BLaER1 treated with 17β-estradiol and CSF1 and Interleukin-3, amounts not matched to agents 10 nM and 100 nM (cell line): ENCODE measurements around the gene GSS.

Source experiments
- H3K27ac ChIP-seq, 11 experiments: shearing (Covaris generic); formaldehyde crosslinking; 2 replicates each; pipeline ENCODE4 v1.8.1; 2022
- H3K27me3 ChIP-seq, 11 experiments: shearing (Covaris generic); formaldehyde crosslinking; 2 replicates each; pipeline ENCODE4 v1.8.1; 2022
- H3K36me3 ChIP-seq, 11 experiments: shearing (Covaris generic); formaldehyde crosslinking; 2 replicates each; pipeline ENCODE4 v1.8.1; 2022
- H3K4me1 ChIP-seq, 10 experiments: shearing (Covaris generic); formaldehyde crosslinking; 2 replicates each; pipeline ENCODE4 v1.8.1; 2022
- H3K4me2 ChIP-seq, 11 experiments: shearing (Covaris generic); formaldehyde crosslinking; 2 replicates each; pipeline ENCODE4 v1.8.1; 2022
- H3K4me3 ChIP-seq, 10 experiments: shearing (Covaris generic); formaldehyde crosslinking; 2 replicates each; pipeline ENCODE4 v1.8.1; 2022
- H3K9ac ChIP-seq, 11 experiments: shearing (Covaris generic); formaldehyde crosslinking; 2 replicates each; pipeline ENCODE4 v1.8.1; 2022
- H3K9me3 ChIP-seq, 11 experiments: shearing (Covaris generic); formaldehyde crosslinking; replicated peaks in 1 of 11; 2 replicates each; pipeline ENCODE4 v1.8.1; 2022
- H4K20me1 ChIP-seq, 11 experiments: shearing (Covaris generic); formaldehyde crosslinking; 2 replicates each; pipeline ENCODE4 v1.8.1; 2022
- Cebpa-rat ChIP-seq, 11 experiments: shearing (Covaris generic); IDR thresholded peaks; 2 replicates each; pipeline ENCODE4 v1.8.1; 2022

Gene GSS

DNA sequence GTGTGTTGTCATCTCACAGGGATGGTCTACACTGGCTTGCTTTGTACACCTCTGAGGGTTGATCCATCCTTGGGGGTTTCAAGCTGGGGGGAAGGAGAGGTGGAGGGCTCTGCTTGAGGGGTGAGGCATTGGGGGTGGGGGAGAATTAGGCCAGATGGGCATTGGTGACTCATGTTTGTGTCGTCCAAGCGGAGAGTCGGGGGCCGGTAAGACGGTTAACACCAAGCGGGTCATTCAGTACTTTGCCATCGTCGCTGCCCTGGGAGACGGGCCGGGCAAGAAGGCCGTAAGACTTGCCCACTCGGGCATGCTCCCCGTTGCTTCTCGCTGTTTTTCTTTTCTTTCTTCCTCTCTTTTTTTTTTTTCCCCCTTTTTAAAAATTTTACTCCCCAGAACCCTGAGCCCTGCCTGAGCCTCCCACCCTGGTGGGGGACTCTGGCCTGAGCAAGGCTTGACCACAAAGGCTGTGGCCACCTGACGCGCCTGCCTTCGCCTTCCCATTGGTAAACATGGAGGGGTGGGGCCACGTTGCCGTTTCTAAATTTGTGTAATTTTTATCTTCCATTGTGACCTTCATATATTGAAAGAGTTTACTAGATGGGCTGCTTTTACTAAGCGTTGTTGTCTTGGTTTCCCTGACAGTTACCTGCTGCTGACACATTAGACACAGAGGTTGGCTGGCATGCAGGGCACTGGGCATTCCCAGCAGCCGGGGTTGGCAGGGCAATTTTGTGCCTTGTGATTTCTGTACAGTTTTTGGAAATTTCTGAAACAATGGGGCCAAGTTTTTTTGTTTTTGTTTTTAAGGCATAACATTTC is 26.9 kb upstream of the GSS start:
- Histone ChIP-seq H4K20me1 (peaks cover 0 to 4% (median 0%) of the 10 kb centered on the region in 11 experiments; a peak in 1 of 22 replicates), H3K9ac (0 out of 22 replicates have a peak overlapping the region, but pooled peaks of 1 of the 11 experiments have one; percentile 8), H3K27me3 (no peaks in the 10 kb centered on the region), H3K4me2 (peak overlapping the region in 2 of 11 experiments; percentile 45 to 60; a peak in 1 of 22 replicates), H3K9me3 (no peaks in the 10 kb centered on the region), H3K27ac (no peak overlapping the region), H3K4me3 (no peak overlapping the region), H3K4me1 (peaks cover 4 to 25% (median 19%) of the 10 kb centered on the region in 10 experiments; a peak in 17 of 20 replicates), H3K36me3 (no peaks in the 10 kb centered on the region)
- no peak for TF ChIP-seq Cebpa-rat (IDR thresholded peaks at IDR 0.05)

DNA sequence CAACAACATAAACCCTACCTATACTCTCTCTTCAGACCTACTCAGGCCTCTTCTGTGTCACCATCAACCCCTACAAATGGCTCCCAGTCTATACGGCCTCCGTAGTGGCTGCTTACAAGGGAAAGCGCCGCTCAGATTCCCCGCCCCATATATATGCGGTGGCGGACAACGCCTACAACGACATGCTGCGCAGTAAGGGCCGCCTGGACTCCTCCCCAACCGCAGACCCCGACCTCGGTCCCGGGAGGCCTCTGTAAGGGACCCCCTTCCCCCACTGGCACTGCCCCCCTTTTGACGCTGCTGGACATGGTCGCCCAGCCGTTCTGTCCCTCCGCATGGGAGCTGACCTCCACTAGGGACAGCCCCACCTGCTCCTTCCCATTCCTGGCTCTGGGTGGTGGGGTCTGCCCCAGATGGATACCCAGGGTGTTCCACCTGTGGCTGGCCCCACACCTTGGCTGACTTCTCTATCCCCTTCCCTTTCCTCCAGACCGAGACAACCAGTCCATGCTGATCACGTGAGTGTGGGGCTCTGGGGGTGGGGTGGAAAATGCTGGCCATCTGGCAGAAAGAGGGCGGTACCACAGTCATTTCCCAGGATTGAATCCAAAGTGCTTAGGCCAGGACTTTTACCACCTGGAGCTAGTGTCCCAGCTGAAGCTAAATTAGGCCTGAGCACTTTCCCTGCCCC is 25.1 kb upstream of the GSS start:
- TF ChIP-seq Cebpa-rat (IDR thresholded peaks at IDR 0.05) = no peak
- H3K4me2 ChIP-seq = no peak overlapping the region
- H4K20me1 ChIP-seq = no peaks in the 10 kb centered on the region
- H3K9ac ChIP-seq = no peak overlapping the region
- H3K27ac ChIP-seq = no peak overlapping the region
- no peaks in the 10 kb centered on the region for H3K9me3 ChIP-seq
- no peaks in the 10 kb centered on the region for H3K27me3 ChIP-seq
- peaks cover 4 to 30% (median 24%) of the 10 kb centered on the region in 10 experiments; a peak in 17 of 20 replicates for H3K4me1 ChIP-seq
- no peaks in the 10 kb centered on the region for H3K36me3 ChIP-seq
- H3K4me3 ChIP-seq = no peak overlapping the region

DNA sequence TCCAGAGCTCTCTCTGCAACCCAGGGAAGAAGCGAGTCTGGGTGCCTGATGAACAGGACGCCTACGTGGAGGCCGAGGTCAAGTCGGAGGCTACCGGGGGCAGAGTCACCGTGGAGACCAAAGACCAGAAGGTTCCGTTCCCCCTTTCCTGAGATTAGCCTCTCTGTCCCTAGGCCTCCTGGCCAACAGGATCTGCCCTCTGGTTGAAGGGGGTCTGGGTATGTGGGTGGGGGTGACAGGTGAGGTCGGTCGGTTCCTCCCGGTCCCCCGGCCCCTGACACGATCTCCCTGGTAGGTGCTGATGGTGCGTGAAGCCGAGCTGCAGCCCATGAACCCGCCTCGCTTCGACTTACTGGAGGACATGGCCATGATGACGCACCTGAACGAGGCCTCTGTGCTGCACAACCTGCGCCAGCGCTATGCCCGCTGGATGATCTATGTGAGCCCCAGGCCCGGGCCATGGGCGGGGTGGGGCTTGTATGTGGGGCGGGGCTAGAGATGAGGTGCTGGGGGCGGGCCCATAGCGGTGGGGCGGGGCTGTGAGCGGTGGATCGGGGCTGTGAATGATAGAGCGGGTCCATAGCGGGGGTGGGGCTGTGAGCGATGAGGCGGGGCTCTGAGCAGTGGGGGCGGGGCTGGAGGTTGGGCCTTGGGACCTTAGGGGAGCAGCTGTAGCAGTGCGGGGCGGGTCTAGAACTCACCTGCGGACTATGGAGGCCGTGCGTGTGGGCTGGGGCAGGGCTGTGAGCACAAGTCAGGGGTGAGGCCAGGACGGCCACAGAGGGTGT is 24.0 kb upstream of the GSS start:
- no peak overlapping the region for H3K4me3 ChIP-seq
- H3K27ac ChIP-seq = no peak overlapping the region
- H3K4me1 ChIP-seq = peaks cover 4 to 30% (median 24%) of the 10 kb centered on the region in 10 experiments; a peak in 17 of 20 replicates
- H3K27me3 ChIP-seq = no peaks in the 10 kb centered on the region
- H4K20me1 ChIP-seq = no peaks in the 10 kb centered on the region
- no peak overlapping the region for H3K9ac ChIP-seq
- no peak overlapping the region for H3K4me2 ChIP-seq
- no peaks in the 10 kb centered on the region for H3K9me3 ChIP-seq
- no peak for TF ChIP-seq Cebpa-rat (IDR thresholded peaks at IDR 0.05)
- H3K36me3 ChIP-seq = no peaks in the 10 kb centered on the region

DNA sequence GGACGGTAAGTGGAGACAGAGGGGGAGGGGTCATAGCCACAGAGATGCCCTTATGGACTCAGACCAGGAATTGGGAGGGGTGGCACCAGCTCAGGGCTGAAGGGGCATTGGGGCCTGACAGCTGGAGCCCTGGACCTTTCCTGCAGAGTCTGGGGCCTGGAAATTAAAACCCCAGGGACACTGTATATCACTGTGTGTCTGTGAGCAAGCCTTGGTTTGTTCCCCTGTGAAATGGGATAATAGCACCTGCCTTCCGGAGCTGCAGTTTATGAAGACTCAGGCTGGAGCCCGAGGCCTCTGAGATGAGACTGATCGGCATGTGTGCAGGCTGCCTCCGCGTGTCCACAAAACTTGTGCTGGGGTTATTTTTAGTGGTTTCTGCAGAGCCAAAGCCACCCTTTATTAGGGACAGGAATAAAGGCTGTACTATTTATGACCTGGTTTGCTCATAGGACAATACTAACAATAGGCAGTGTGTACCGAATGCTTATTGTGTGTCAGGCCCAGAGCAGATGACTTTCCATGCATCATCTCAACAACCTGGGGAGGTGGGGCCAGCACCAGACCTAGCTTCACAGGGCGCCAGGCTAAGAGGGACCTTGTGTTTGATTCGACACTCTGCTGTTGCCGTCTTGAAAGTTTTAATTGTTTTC is 22.6 kb upstream of the GSS start:
- Histone ChIP-seq H3K9me3 (no peaks in the 10 kb centered on the region), H3K27ac (no peak overlapping the region), H3K9ac (no peak overlapping the region), H4K20me1 (no peaks in the 10 kb centered on the region), H3K36me3 (no peaks in the 10 kb centered on the region), H3K4me1 (peaks cover 0 to 22% (median 16%) of the 10 kb centered on the region in 10 experiments; a peak in 16 of 20 replicates), H3K27me3 (no peaks in the 10 kb centered on the region), H3K4me3 (no peak overlapping the region), H3K4me2 (peak overlapping the region in 8 of 11 experiments; percentile 20 to 59 (median 46); a peak in 12 of 22 replicates)
- TF ChIP-seq Cebpa-rat (IDR thresholded peaks at IDR 0.05) = no peak

DNA sequence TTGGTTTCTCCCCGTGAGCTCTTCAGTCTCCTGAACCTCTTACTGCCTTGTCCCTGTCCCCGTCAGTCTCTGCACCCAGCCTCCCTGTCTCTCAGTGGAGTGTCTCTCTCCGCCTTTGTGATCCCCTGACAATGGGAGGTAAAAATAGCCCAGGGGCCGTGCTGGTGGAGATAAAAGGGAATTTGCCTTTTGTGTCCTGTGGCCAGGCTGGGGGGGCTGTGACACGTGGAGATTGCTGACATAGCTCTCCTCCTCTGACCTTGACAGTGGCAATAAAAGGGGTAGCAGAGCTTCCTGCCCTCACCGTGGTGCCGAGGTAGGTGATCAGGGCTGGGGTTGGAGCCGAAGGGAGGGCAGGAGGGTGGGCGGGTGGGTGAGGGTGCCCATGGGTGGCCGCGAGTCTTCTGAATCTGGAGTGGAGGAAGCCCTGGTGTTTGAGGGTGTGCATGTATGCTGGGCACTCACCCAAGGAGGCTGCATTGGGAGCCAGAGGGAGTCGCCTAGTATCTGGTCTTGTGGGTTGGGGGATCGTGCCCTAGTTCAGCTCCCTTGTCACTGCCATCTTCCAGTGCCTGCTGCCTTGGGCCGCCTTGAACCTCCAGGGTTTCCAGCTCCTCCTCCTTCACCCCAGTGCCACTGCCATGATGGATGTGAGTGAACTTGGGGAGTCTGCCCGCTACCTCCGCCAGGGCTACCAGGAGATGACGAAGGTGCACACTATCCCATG is 21.9 kb upstream of the GSS start:
- H3K4me2 ChIP-seq = peak overlapping the region in 9 of 11 experiments; percentile 24 to 59 (median 51); a peak in 13 of 22 replicates
- H3K4me1 ChIP-seq = peaks cover 0 to 17% (median 12%) of the 10 kb centered on the region in 10 experiments; a peak in 13 of 20 replicates
- no peaks in the 10 kb centered on the region for H4K20me1 ChIP-seq
- no peak for TF ChIP-seq Cebpa-rat (IDR thresholded peaks at IDR 0.05)
- H3K9me3 ChIP-seq = no peaks in the 10 kb centered on the region
- H3K36me3 ChIP-seq = no peaks in the 10 kb centered on the region
- H3K27ac ChIP-seq = no peak overlapping the region
- H3K4me3 ChIP-seq = no peak overlapping the region
- no peaks in the 10 kb centered on the region for H3K27me3 ChIP-seq
- no peak overlapping the region for H3K9ac ChIP-seq

DNA sequence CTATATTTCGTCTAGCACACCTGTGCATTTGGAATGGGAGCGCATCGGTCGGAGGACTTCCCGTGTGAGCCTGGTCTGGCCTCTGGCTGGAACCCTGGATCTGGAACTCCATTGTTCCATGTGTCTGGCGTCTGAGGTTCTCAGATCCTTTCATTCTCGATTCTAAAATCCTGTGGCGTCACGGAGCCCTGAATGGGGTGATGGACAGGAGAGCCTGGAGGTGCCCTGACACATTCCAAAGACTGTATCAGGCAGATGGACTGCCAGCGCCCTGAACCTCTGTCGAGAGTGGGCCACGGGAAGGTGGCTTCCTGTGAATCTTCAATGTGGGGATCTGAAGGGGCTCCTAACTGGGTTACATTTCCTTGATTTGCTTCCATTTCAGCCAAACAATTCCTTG is 20.7 kb upstream of the GSS start:
- H3K27ac ChIP-seq = no peak overlapping the region
- H3K36me3 ChIP-seq = no peaks in the 10 kb centered on the region

DNA sequence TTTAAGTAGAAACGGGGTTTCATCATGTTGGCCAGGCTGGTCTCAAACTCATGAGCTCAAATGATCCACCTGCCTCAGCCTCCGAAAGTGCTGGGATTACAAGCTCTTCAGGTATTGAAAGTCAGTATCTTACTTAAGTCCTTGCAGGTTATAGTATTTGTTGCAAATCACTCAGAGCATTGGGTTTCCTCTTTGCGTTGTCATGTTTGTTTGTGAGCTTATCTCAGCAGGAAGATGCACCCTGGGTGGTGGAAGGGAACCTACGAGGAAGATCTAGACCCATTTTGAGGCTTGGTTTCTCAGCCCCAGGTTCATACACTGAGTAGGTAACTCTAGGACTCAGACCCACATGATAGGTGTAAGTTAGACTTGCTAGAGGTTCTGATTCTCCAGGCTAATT is 18.6 kb upstream of the GSS start:
- Histone ChIP-seq H3K9ac (no peak overlapping the region), H4K20me1 (no peaks in the 10 kb centered on the region), H3K4me3 (no peak overlapping the region), H3K9me3 (no peaks in the 10 kb centered on the region), H3K27ac (no peak overlapping the region), H3K4me2 (no peak overlapping the region), H3K4me1 (peaks cover 0 to 17% (median 12%) of the 10 kb centered on the region in 10 experiments; a peak in 13 of 20 replicates), H3K27me3 (no peaks in the 10 kb centered on the region), H3K36me3 (no peaks in the 10 kb centered on the region)
- TF ChIP-seq Cebpa-rat (IDR thresholded peaks at IDR 0.05) = no peak

More for the DNA sequence above, 20.7 kb upstream of the GSS start:
- no peaks in the 10 kb centered on the region for H4K20me1 ChIP-seq
- no peak for TF ChIP-seq Cebpa-rat (IDR thresholded peaks at IDR 0.05)
- H3K27me3 ChIP-seq = no peaks in the 10 kb centered on the region
- H3K4me1 ChIP-seq = peaks cover 0 to 17% (median 12%) of the 10 kb centered on the region in 10 experiments; a peak in 13 of 20 replicates
- no peak overlapping the region for H3K4me3 ChIP-seq
- no peak overlapping the region for H3K4me2 ChIP-seq
- no peaks in the 10 kb centered on the region for H3K9me3 ChIP-seq
- no peak overlapping the region for H3K9ac ChIP-seq
